Smooth muscle cell (in vitro differentiated cells): ENCODE measurements around the gene PCNX2. TPM values are rescaled to one million over a fixed set of nuclear protein-coding genes. Genes with fewer than 3 reads are reported as not detected.

Experiments
- DNase-seq: peaks from one replicate; lab custom pipeline; 2025; ENCODE audit not compliant: unreplicated experiment; lab: John Stamatoyannopoulos, UW
- H2AFZ ChIP-seq: fragments of 200-600 bp; sonication (generic); 2 replicates; pipeline ENCODE4 v1.6.0; 2016; ENCODE audit warnings: antibody characterized with exemption, low read depth, mild to moderate bottlenecking
- H3F3A ChIP-seq: fragments of 200-600 bp; sonication (generic); 2 replicates; pipeline ENCODE4 v1.6.0; 2017; ENCODE audit warnings: antibody characterized with exemption, low read depth
- H3K27ac ChIP-seq: fragments of 200-600 bp; sonication (generic); 2 replicates; pipeline ENCODE4 v1.5.1; 2016; ENCODE audit warnings: low read depth, mild to moderate bottlenecking
- H3K27me3 ChIP-seq: fragments of 200-600 bp; sonication (generic); 2 replicates; pipeline ENCODE4 v1.6.1; 2016; ENCODE audit warnings: low read depth, mild to moderate bottlenecking
- H3K36me3 ChIP-seq: fragments of 200-600 bp; sonication (generic); 2 replicates; pipeline ENCODE4 v1.5.1; 2016; ENCODE audit warnings: low read depth
- H3K4me1 ChIP-seq: fragments of 200-600 bp; sonication (generic); 2 replicates; pipeline ENCODE4 v1.5.1; 2016; ENCODE audit warnings: low read depth
- H3K4me2 ChIP-seq: fragments of 200-600 bp; sonication (generic); 2 replicates; pipeline ENCODE4 v1.6.0; 2016; ENCODE audit warnings: mild to moderate bottlenecking
- H3K4me3 ChIP-seq: fragments of 200-600 bp; sonication (generic); 2 replicates; pipeline ENCODE4 v1.5.1; 2016; ENCODE audit warnings: mild to moderate bottlenecking
- H3K79me2 ChIP-seq: fragments of 200-600 bp; sonication (generic); 2 replicates; pipeline ENCODE4 v1.6.0; 2016; ENCODE audit warnings: low read depth, mild to moderate bottlenecking
- H3K9ac ChIP-seq: fragments of 200-600 bp; sonication (generic); 2 replicates; pipeline ENCODE4 v1.6.0; 2016; ENCODE audit warnings: low read depth
- H3K9me3 ChIP-seq: fragments of 200-600 bp; sonication (generic); replicated peaks from 2 replicates; pipeline ENCODE4 v1.5.1; 2016; ENCODE audit warnings: low read depth
- H4K20me1 ChIP-seq: fragments of 200-600 bp; sonication (generic); 2 replicates; pipeline ENCODE4 v1.6.0; 2016; ENCODE audit warnings: low read depth
- WGBS: methylation state at CpG from one replicate; pipeline ENCODE4 v1.1.7; 2016; ENCODE audit warnings: low lambda C conversion rate; 5-methylcytosine and 5-hydroxymethylcytosine counted together
- polyA plus RNA-seq: library from polyadenylated mRNA; unstranded; fragments of >200 nt; fragmentation: Nextera tagmentation; extraction: Ambion mirVana; gene quantifications from 2 replicates; pipeline ENCODE4 v1.2.1, GENCODE V29; 2016
- total RNA-seq: library from RNA; depleted of rRNA; stranded (reverse); fragments of >200 nt; gene quantifications from 2 replicates; pipeline ENCODE4 v1.2.3, GENCODE V29; 2014
- TF ChIP-seq, protein P1 (sequence below): fragments of 200-600 bp; sonication (generic); IDR thresholded peaks from 2 replicates; pipeline ENCODE4 v1.5.1; 2017; ENCODE audit warnings: borderline replicate concordance, mild to moderate bottlenecking, antibody characterized with exemption; ENCODE audit not compliant: insufficient read depth, poor library complexity, severe bottlenecking

The PCNX2 gene
- total and polyA plus RNA-seq, 2 experiments from 2014 or later: 4.7 to 18.2 TPM

DNA sequence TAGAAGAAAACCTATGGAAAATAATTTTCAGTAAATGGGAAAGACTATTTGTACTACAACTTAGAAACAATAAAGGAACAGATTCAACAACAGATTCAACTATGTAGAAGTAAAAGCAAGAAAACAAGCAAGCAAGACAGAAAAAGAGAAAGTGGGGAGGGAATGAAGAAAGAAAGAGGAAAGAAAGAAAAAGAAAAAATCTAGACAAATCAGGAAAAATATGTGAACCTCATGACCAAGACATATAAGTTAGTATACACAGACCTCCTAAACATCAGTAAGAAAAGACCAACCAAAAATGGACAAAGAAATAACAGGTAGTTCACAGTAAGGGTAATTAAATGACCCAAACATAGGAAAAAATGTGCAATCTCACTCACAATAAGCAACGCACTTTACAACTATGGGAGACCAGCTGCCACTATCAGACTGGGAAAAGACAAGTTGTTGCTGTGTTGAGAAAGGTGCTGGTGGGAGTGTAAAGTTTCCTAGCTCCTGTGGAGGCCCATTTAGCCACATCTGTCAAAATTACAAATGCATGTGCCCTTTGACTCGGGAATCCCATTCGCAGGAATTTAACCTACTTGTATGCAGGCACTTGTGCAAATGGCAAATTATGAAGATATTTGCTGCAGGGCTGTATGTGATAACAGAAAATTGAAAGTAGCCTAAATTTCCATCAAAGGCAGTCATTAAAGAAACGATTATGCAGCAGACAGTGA lies 18.1 kb upstream of the PCNX2 start:
- no peaks in the 10 kb centered on the region for H3K4me1 ChIP-seq
- H3K36me3 ChIP-seq: no peaks in the 10 kb centered on the region
- no peak overlapping the region for H3K9ac ChIP-seq
- TF ChIP-seq, protein P1, sequence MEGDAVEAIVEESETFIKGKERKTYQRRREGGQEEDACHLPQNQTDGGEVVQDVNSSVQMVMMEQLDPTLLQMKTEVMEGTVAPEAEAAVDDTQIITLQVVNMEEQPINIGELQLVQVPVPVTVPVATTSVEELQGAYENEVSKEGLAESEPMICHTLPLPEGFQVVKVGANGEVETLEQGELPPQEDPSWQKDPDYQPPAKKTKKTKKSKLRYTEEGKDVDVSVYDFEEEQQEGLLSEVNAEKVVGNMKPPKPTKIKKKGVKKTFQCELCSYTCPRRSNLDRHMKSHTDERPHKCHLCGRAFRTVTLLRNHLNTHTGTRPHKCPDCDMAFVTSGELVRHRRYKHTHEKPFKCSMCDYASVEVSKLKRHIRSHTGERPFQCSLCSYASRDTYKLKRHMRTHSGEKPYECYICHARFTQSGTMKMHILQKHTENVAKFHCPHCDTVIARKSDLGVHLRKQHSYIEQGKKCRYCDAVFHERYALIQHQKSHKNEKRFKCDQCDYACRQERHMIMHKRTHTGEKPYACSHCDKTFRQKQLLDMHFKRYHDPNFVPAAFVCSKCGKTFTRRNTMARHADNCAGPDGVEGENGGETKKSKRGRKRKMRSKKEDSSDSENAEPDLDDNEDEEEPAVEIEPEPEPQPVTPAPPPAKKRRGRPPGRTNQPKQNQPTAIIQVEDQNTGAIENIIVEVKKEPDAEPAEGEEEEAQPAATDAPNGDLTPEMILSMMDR: no peak
- no peak overlapping the region for H3K27ac ChIP-seq
- no peaks in the 10 kb centered on the region for H3K79me2 ChIP-seq
- H3K9me3 ChIP-seq: no peaks in the 10 kb centered on the region
- H3F3A ChIP-seq: no peaks in the 10 kb centered on the region
- peaks cover 13% of the 10 kb centered on the region for H3K27me3 ChIP-seq
- DNase-seq: no peak
- H4K20me1 ChIP-seq: no peaks in the 10 kb centered on the region
- no peak overlapping the region for H3K4me3 ChIP-seq
- WGBS: 84% methylated on average over 4 of the region's 4 CpGs
- H3K4me2 ChIP-seq: no peak overlapping the region
- H2AFZ ChIP-seq: no peak overlapping the region

DNA sequence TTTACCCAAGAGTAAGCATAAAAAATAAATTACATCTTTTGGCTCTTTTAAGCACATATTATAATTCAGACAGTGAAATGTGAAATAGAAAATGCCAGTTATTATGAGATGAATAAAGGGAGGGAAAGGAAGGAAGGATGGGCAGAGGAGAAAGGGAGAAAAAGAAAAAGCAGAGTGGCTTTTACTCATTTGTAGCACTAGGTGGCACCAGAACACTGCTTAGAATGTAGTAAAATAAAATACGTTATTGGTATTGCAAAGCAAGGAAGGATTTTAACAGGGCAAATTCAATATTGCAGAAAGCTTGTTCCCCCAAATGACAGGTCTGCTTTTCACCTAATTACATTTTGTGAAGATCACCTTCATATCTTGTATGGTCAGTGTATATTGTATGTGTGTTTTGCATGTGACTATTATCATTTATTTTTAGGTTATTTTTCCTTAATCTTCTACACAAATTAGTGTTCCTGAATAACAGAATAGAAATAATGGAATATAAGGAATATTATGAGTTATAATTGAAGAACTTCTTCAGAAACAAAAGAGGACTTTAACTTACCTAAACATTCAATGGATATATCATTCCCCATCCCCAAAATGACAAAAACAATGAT lies 9.1 kb upstream of the PCNX2 start:
- TF ChIP-seq, protein P1: peak; percentile 69
- Histone ChIP-seq H3K27me3 (no peaks in the 10 kb centered on the region), H3K9ac (no peak overlapping the region), H3K27ac (no peak overlapping the region), H3K79me2 (no peaks in the 10 kb centered on the region), H3K4me2 (no peak overlapping the region), H3F3A (no peaks in the 10 kb centered on the region), H3K36me3 (peaks cover 4% of the 10 kb centered on the region), H3K4me3 (no peak overlapping the region), H3K9me3 (peaks cover 7% of the 10 kb centered on the region), H4K20me1 (no peaks in the 10 kb centered on the region), H2AFZ (no peak overlapping the region), H3K4me1 (no peaks in the 10 kb centered on the region)
- no peak for DNase-seq
- 6% methylated on average over 1 of the region's 1 CpG for WGBS

DNA sequence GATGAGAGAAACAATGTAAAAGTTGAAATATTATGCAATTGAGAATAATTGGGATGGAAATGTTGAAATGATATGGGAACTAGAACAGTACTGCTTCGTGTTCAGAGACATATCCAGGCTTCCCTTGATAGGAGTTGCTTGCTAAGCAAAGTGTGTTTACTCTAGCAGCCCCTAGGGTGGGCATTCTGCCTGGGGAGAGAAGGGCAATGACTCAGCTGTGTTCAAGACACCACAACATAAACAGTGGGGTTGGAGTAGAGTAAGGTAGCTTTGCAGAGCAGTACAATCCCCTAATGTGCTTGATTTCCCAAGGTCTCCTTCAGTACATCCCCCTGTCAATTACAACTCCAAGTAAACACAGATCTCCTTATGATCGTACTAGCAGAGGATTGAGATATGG lies 4.8 kb upstream of the PCNX2 start:
- no peak for DNase-seq

More for the DNA sequence above, 4.8 kb upstream of the PCNX2 start:
- Histone ChIP-seq H2AFZ (no peak overlapping the region), H3F3A (no peaks in the 10 kb centered on the region), H3K36me3 (peaks cover 4% of the 10 kb centered on the region), H3K27ac (no peak overlapping the region), H3K9ac (no peak overlapping the region), H3K27me3 (no peaks in the 10 kb centered on the region), H3K4me2 (no peak overlapping the region), H4K20me1 (no peaks in the 10 kb centered on the region), H3K9me3 (peaks cover 7% of the 10 kb centered on the region), H3K4me1 (no peaks in the 10 kb centered on the region), H3K79me2 (no peaks in the 10 kb centered on the region), H3K4me3 (no peak overlapping the region)
- WGBS: 77% methylated on average over 2 of the region's 2 CpGs
- TF ChIP-seq, protein P1: no peak
